IMR-90 (cell line): Measurements from ENCODE around the gene LRRC1. TPM values are rescaled to one million over a fixed set of nuclear protein-coding genes. Genes with fewer than 3 reads are reported as not detected.

Experiments
- ATAC-seq: fragments of 200-7000 bp; cut with Tn5 transposase; 2 replicates; pipeline ENCODE4 v1.9.1; 2020; ENCODE audit warnings: low read depth, mild to moderate bottlenecking, moderate library complexity
- BruUV-seq: library from RNA; stranded (reverse); fragments of 400-500 nt; replicated peaks from 2 replicates; lab custom pipeline; 2021; lab: Mats Ljungman, UMichigan
- CTCF ChIA-PET: fragments of 300-600 bp; formaldehyde crosslinking; extraction: SDS; loops from one replicate; lab custom pipeline; 2021; ENCODE audit warnings: antibody characterized with exemption; lab: Yijun Ruan, JAX
- POLR2A ChIA-PET: fragments of 300-600 bp; sonication (Branson Sonifier 250); formaldehyde crosslinking; loops from one replicate; lab custom pipeline; 2022; ENCODE audit warnings: antibody characterized with exemption; ENCODE audit not compliant: unreplicated experiment; lab: Charles Lee
- DNase-seq: peaks from one replicate; pipeline ENCODE4 v3.0.0; 2013
- H2AFZ ChIP-seq: replicated peaks from 2 replicates; pipeline ENCODE3; 2013; ENCODE audit warnings: low read length, mild to moderate bottlenecking; ENCODE audit not compliant: poor library complexity
- H2AK5ac ChIP-seq: 2 replicates; pipeline ENCODE4 v1.6.1; 2013; ENCODE audit warnings: low read depth, low read length, inconsistent platforms
- H2AK9ac ChIP-seq: replicated peaks from 2 replicates; pipeline ENCODE3; 2013; ENCODE audit warnings: mild to moderate bottlenecking, low read depth, low read length, moderate library complexity; ENCODE audit not compliant: poor library complexity
- H2BK120ac ChIP-seq: 2 replicates; pipeline ENCODE4 v1.6.1; 2013; ENCODE audit warnings: low read depth, low read length, inconsistent platforms
- H2BK15ac ChIP-seq: 3 replicates; pipeline ENCODE4 v1.6.1; 2013; ENCODE audit warnings: low read depth, low read length, inconsistent platforms
- H2BK20ac ChIP-seq: 2 replicates; pipeline ENCODE4 v1.6.1; 2013; ENCODE audit warnings: low read depth, mild to moderate bottlenecking, inconsistent platforms, low read length, moderate library complexity
- H2BK5ac ChIP-seq: 2 replicates; pipeline ENCODE4 v1.6.1; 2013; ENCODE audit warnings: mild to moderate bottlenecking, low read depth, low read length, inconsistent platforms; ENCODE audit not compliant: poor library complexity, severe bottlenecking
- H3K14ac ChIP-seq: replicated peaks from 2 replicates; pipeline ENCODE4 v1.6.1; 2013; ENCODE audit warnings: low read depth, low read length, inconsistent platforms
- H3K18ac ChIP-seq: 2 replicates; pipeline ENCODE4 v1.6.1; 2013; ENCODE audit warnings: low read depth, low read length, control low read depth
- H3K23ac ChIP-seq: 2 replicates; pipeline ENCODE4 v1.6.1; 2013; ENCODE audit warnings: low read depth, low read length, inconsistent platforms
- H3K27ac ChIP-seq: 2 replicates; pipeline ENCODE4 v1.5.1; 2013; ENCODE audit warnings: mild to moderate bottlenecking, control low read depth, low read length; ENCODE audit not compliant: insufficient read depth
- H3K27me3 ChIP-seq: 2 replicates; pipeline ENCODE4 v1.6.1; 2013; ENCODE audit warnings: low read length; ENCODE audit not compliant: control insufficient read depth, insufficient read depth
- H3K36me3 ChIP-seq: 2 replicates; pipeline ENCODE4 v1.6.1; 2013; ENCODE audit warnings: low read length, mixed read lengths; ENCODE audit not compliant: control insufficient read depth, insufficient read depth
- H3K4ac ChIP-seq: 2 replicates; pipeline ENCODE4 v1.6.1; 2013; ENCODE audit warnings: low read depth, low read length, inconsistent platforms
- H3K4me1 ChIP-seq: 2 replicates; pipeline ENCODE4 v1.6.1; 2013; ENCODE audit warnings: low read length, mixed read lengths; ENCODE audit not compliant: control insufficient read depth, insufficient read depth
- H3K4me2 ChIP-seq: 2 replicates; pipeline ENCODE4 v1.6.1; 2013; ENCODE audit warnings: low read depth, mild to moderate bottlenecking, control low read depth, low read length, moderate library complexity
- H3K4me3 ChIP-seq: 2 replicates; pipeline ENCODE4 v1.5.1; 2013; ENCODE audit warnings: low read depth, mild to moderate bottlenecking, control low read depth, low read length, moderate library complexity; ENCODE audit not compliant: insufficient read depth
- H3K56ac ChIP-seq: 2 replicates; pipeline ENCODE4 v1.6.1; 2013; ENCODE audit warnings: low read length, inconsistent platforms; ENCODE audit not compliant: insufficient read depth; ENCODE audit errors: extremely low read depth
- H3K79me1 ChIP-seq, 2 experiments: 2 replicates each; pipeline ENCODE4 v1.6.1; 2013; ENCODE audit warnings: low read length in 2 of 2, inconsistent platforms in 1 of 2, low read depth in 1 of 2
- H3K9ac ChIP-seq: 2 replicates; pipeline ENCODE4 v1.6.1; 2013; ENCODE audit warnings: low read depth, low read length, control low read depth
- H3K9me1 ChIP-seq: 2 replicates; pipeline ENCODE4 v1.6.1; 2013; ENCODE audit warnings: low read length, inconsistent platforms; ENCODE audit not compliant: insufficient read depth
- H3K9me3 ChIP-seq: 2 replicates; pipeline ENCODE4 v1.6.1; 2013; ENCODE audit warnings: low read length; ENCODE audit not compliant: control insufficient read depth, insufficient read depth
- H4K20me1 ChIP-seq: 2 replicates; pipeline ENCODE4 v1.6.1; 2013; ENCODE audit warnings: low read length, inconsistent platforms; ENCODE audit not compliant: insufficient read depth
- H4K5ac ChIP-seq: 2 replicates; pipeline ENCODE4 v1.6.1; 2013; ENCODE audit warnings: mild to moderate bottlenecking, low read depth, low read length, control low read depth
- H4K8ac ChIP-seq, 2 experiments: 2 replicates each; pipeline ENCODE4 v1.6.1; 2013; ENCODE audit warnings: low read depth in 2 of 2, low read length in 2 of 2, control low read depth in 1 of 2, inconsistent platforms in 1 of 2
- H4K91ac ChIP-seq: 2 replicates; pipeline ENCODE4 v1.6.1; 2013; ENCODE audit warnings: low read depth, low read length, inconsistent platforms; ENCODE audit not compliant: insufficient read depth
- POLR2A ChIP-seq: IDR thresholded peaks from 2 replicates; pipeline ENCODE4 v1.6.1; 2012; ENCODE audit warnings: mild to moderate bottlenecking, low read depth, low read length
- whole genome bisulfite sequencing, 2 experiments: methylation state at CpG; one replicate each; pipeline versions ENCODE4 v1.1.5 to v1.1.7; 2013; ENCODE audit warnings: missing lambda C conversion rate in 2 of 2; ENCODE audit not compliant: insufficient read length in 1 of 2; ENCODE audit errors: extremely low coverage in 2 of 2; 5-methylcytosine and 5-hydroxymethylcytosine counted together
- dilution Hi-C: fragments of 300-500 bp; cut with HindIII; formaldehyde crosslinking; loops from one replicate; pipeline ENCODE4 v1.14.3; 2018; ENCODE audit warnings: low sequenced_read_pairs; ENCODE audit not compliant: unreplicated experiment
- in situ Hi-C: fragments of 300-500 bp; cut with MboI; formaldehyde crosslinking; loops from 3 replicates; pipeline ENCODE4 v1.14.3; 2019; ENCODE audit warnings: low sequenced_read_pairs, inconsistent platforms, mixed read lengths
- intact Hi-C: fragments of 100-400 bp; cut with micrococcal nuclease; formaldehyde crosslinking; loops from 2 replicates; pipeline ENCODE4 v1.10.0; 2022
- polyA plus RNA-seq, 3 experiments: library from polyadenylated mRNA; depleted of rRNA; stranded (reverse); fragments of >200 nt; gene quantifications; 2 replicates each; pipeline ENCODE4 v1.2.3, GENCODE V29; 2012; ENCODE audit warnings: low replicate concordance in 1 of 3
- total RNA-seq: library from RNA; depleted of rRNA; stranded (reverse); fragments of >200 nt; gene quantifications from 2 replicates; pipeline ENCODE4 v1.2.3, GENCODE V29; 2012

LRRC1 gene
- total and polyA plus RNA-seq, 2 of the 4 experiments (the other 2 are of a cell fraction) = 5.1 to 6.1 TPM

DNA sequence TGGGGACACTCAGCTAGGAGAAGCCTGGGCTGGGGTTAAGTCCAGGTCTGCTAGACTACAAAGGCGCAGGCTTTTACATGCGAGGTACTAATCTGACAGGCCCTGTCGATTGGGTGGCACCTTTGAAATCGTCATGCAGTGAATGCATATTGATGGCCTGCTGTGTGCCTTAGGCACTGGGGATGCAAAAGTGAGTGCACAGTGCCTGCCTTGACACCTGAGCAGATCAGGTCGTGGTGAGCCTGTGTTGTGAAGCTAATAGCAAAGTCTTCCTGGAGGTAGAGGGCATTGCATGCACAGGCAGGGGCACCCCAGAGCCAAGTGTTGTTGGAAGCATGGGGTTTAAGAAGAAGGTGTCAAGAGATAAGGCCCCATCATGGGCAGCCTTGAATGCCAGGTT is 16.9 kb downstream of the LRRC1 start:
- Histone ChIP-seq H3K9me1 (peaks cover 6% of the 10 kb centered on the region; the same call in 1 of the 2 replicates), H3K18ac (no peak overlapping the region), H3K23ac (no peak overlapping the region), H3K56ac (no peak overlapping the region), H4K5ac (no peak overlapping the region), H3K9ac (no peak overlapping the region), H3K9me3 (no peaks in the 10 kb centered on the region), H4K8ac (no peak overlapping the region), H2BK15ac (no peak overlapping the region), H3K4me2 (no peak overlapping the region), H3K14ac (0 out of 2 replicates have a peak overlapping the region, but pooled peaks have one; percentile 8), H2BK120ac (no peak overlapping the region), H3K36me3 (no peaks in the 10 kb centered on the region), H2BK20ac (no peak overlapping the region), H3K4me1 (peaks cover 8% of the 10 kb centered on the region), H2AFZ (no peak overlapping the region), H4K20me1 (peaks cover 3% of the 10 kb centered on the region; the same call in 1 of the 2 replicates), H3K79me1 (peaks cover 27 to 55% of the 10 kb centered on the region in 2 experiments), H2BK5ac (no peak overlapping the region), H3K4me3 (no peak overlapping the region), H2AK5ac (peak overlapping the region; percentile 30; the same call in 1 of the 2 replicates), H3K4ac (no peak overlapping the region), H2AK9ac (no peak overlapping the region), H3K27me3 (no peaks in the 10 kb centered on the region), H3K27ac (no peak overlapping the region), H4K91ac (no peak overlapping the region)
- intact Hi-C loops (no loop called here), dilution Hi-C loops (no loop called here), in situ Hi-C loops (no loop called here)
- ATAC-seq (no peak), DNase-seq (no peak)
- WGBS, 2 experiments = 71% methylated on average over 5 of the region's 5 CpGs; no CpG with 5 or more reads in 1 of the 2 experiments
- CTCF ChIA-PET = interaction anchor here (0.6 kb wide), 1 partner anchor 11 kb away, joined by 3 read pairs; no protein-coding TSS in a partner anchor
- POLR2A ChIA-PET = no interaction called here
- TF ChIP-seq POLR2A = no peak
- BruUV-seq = no TSS peak
